HepG2 (cell line): ENCODE results near the gene UBTD2. TPM values are rescaled to one million over a fixed set of nuclear protein-coding genes. Genes with fewer than 3 reads are reported as not detected.
A peak's percentile ranks its signal among the peaks of the same experiment; 100 is the strongest.

Experiments
- ATAC-seq: fragments of 200-7000 bp; cut with Tn5 transposase; 3 replicates; pipeline ENCODE4 v1.9.1; 2020; ENCODE audit warnings: mild to moderate bottlenecking, moderate library complexity
- BruUV-seq: library from RNA; stranded (reverse); fragments of 400-500 nt; replicated peaks from 2 replicates; lab custom pipeline; 2021; lab: Mats Ljungman, UMichigan
- CTCF ChIA-PET: fragments of 300-600 bp; formaldehyde crosslinking; extraction: SDS; loops from one replicate; lab custom pipeline; 2021; ENCODE audit warnings: low total read pairs, inconsistent platforms, low intra/inter-chr PET ratio; lab: Yijun Ruan, JAX
- POLR2A ChIA-PET: fragments of 350-600 bp; sonication (Branson Sonifier 250); formaldehyde crosslinking; loops from one replicate; lab custom pipeline; 2020; ENCODE audit warnings: antibody characterized with exemption, inconsistent platforms; lab: Yijun Ruan, JAX
- DNase-seq: peaks from one replicate; pipeline ENCODE4 v3.0.0-alpha.2; 2015; ENCODE audit warnings: low spot score
- FAIRE-seq: peaks from 3 replicates; lab custom pipeline; 2011; peaks lifted over from hg19 to GRCh38; lab: Jason Lieb, UNC
- H2AFZ ChIP-seq: one replicate; pipeline ENCODE4 v1.6.1; 2011; ENCODE audit warnings: low read length, inconsistent platforms
- H3K27ac ChIP-seq: fragments of 300-600 bp; 3 replicates; pipeline ENCODE4 v1.8.0; 2011; ENCODE audit warnings: mixed run types, mild to moderate bottlenecking, mixed read lengths, low read length, inconsistent platforms; ENCODE audit not compliant: insufficient read depth; ENCODE audit errors: extremely low read length
- H3K27me3 ChIP-seq, 2 experiments: fragments of 200-600 bp in 1 of 2; 2 replicates in 1 of 2; 3 replicates in 1 of 2; pipeline versions ENCODE4 v1.6.0 to v1.8.0; 2011; ENCODE audit warnings: low read length in 2 of 2, mild to moderate bottlenecking in 2 of 2, moderate library complexity in 2 of 2, inconsistent platforms in 1 of 2; ENCODE audit not compliant: insufficient read depth in 2 of 2, control insufficient read depth in 1 of 2
- H3K36me3 ChIP-seq, 2 experiments: fragments of 200-600 bp in 1 of 2; replicated peaks in 1 of 2; 2 replicates in 1 of 2; 3 replicates in 1 of 2; pipeline versions ENCODE4 v1.5.1 to v1.8.0; 2011; ENCODE audit warnings: low read length in 2 of 2, inconsistent platforms in 1 of 2; ENCODE audit not compliant: insufficient read depth in 2 of 2, control insufficient read depth in 1 of 2
- H3K4me1 ChIP-seq: 2 replicates; pipeline ENCODE4 v1.5.1; 2012; ENCODE audit warnings: low read length, inconsistent platforms; ENCODE audit not compliant: insufficient read depth
- H3K4me2 ChIP-seq: 2 replicates; pipeline ENCODE4 v1.6.0; 2011; ENCODE audit warnings: low read depth, low read length, inconsistent platforms
- H3K4me3 ChIP-seq, 3 experiments: fragments of 200-600 bp in 1 of 3; sonication (generic), shearing (Covaris generic) in 1 of 3; replicated peaks in 1 of 3; 2 replicates each; pipeline ENCODE4 v1.5.1; 2011 to 2016; ENCODE audit warnings: low read length in 3 of 3, inconsistent platforms in 2 of 3, low read depth in 2 of 3, mild to moderate bottlenecking in 2 of 3, control low read depth in 1 of 3, mixed read lengths in 1 of 3; ENCODE audit not compliant: insufficient read depth in 1 of 3
- H3K79me2 ChIP-seq: one replicate; pipeline ENCODE4 v1.6.1; 2011; ENCODE audit warnings: low read length, inconsistent platforms; ENCODE audit not compliant: insufficient read depth
- H3K9ac ChIP-seq: 2 replicates; pipeline ENCODE4 v1.6.0; 2011; ENCODE audit warnings: mild to moderate bottlenecking, low read depth, low read length, inconsistent platforms; ENCODE audit not compliant: insufficient read depth
- H3K9me3 ChIP-seq: 2 replicates; pipeline ENCODE4 v1.5.1; 2012; ENCODE audit warnings: mild to moderate bottlenecking, low read length
- H4K20me1 ChIP-seq: 2 replicates; pipeline ENCODE4 v1.6.0; 2011; ENCODE audit warnings: inconsistent platforms, mild to moderate bottlenecking, low read length, moderate library complexity; ENCODE audit not compliant: insufficient read depth
- ASH2L ChIP-seq: fragments of 300-600, 200-600 bp; sonication (generic); IDR thresholded peaks from 2 replicates; pipeline ENCODE4 v1.7.0; 2017; ENCODE audit warnings: low read depth, mild to moderate bottlenecking, moderate library complexity, mixed read lengths, low read length; ENCODE audit not compliant: insufficient read length
- HNF4A ChIP-seq: sonication (generic); formaldehyde crosslinking; IDR thresholded peaks from 2 replicates; pipeline ENCODE4 v1.4.0; 2020; ENCODE audit warnings: missing genetic modification reagents
- IRF2 ChIP-seq: IDR thresholded peaks from 2 replicates; pipeline ENCODE4 v1.6.1; 2018; ENCODE audit warnings: missing genetic modification reagents, missing compliant biosample characterization
- KLF12 ChIP-seq: sonication (generic); formaldehyde crosslinking; IDR thresholded peaks from 2 replicates; pipeline ENCODE4 v1.4.0; 2020; ENCODE audit warnings: missing genetic modification reagents, borderline replicate concordance
- MED1 ChIP-seq: sonication (generic); formaldehyde crosslinking; IDR thresholded peaks from 2 replicates; pipeline ENCODE4 v1.4.0; 2020; ENCODE audit warnings: missing genetic modification reagents
- PCBP1 ChIP-seq: fragments of 200-400 bp; formaldehyde crosslinking; IDR thresholded peaks from 2 replicates; pipeline ENCODE4 v1.6.1; 2017; ENCODE audit warnings: mild to moderate bottlenecking, low read depth, low read length, borderline replicate concordance
- ZBTB10 ChIP-seq: sonication (generic); formaldehyde crosslinking; IDR thresholded peaks from 2 replicates; pipeline ENCODE4 v1.4.0; 2020; ENCODE audit warnings: missing genetic modification reagents, borderline replicate concordance
- ZFP36L2 ChIP-seq: sonication (generic); formaldehyde crosslinking; IDR thresholded peaks from 2 replicates; pipeline ENCODE4 v1.4.0; 2020; ENCODE audit warnings: missing genetic modification reagents
- ZNF317 ChIP-seq: sonication (generic); formaldehyde crosslinking; IDR thresholded peaks from 2 replicates; pipeline ENCODE4 v1.5.0; 2020; ENCODE audit warnings: mild to moderate bottlenecking, missing genetic modification reagents
- WGBS: methylation state at CpG from one replicate; pipeline ENCODE4 v1.1.6; 2017; ENCODE audit warnings: low lambda C conversion rate; 5-methylcytosine and 5-hydroxymethylcytosine counted together
- in situ Hi-C: cut with HindIII; loops from 2 replicates; pipeline ENCODE4 v1.10.0; 2017; ENCODE audit warnings: low pct_unique_long_range_greater_than_20kb; ENCODE audit not compliant: extremely low pct_ligation_motif_present
- intact Hi-C: fragments of 100-400 bp; cut with micrococcal nuclease; formaldehyde crosslinking; loops from one replicate; pipeline ENCODE4 v1.10.0; 2022; ENCODE audit not compliant: unreplicated experiment
- polyA plus RNA-seq, 8 experiments: library from polyadenylated mRNA; depleted of rRNA in 3 of 8; stranded (reverse) in 7 of 8; unstranded in 1 of 8; fragments of >200 nt; fragmentation: Illumina TruSeq in 4 of 8; extraction: Trizol in 4 of 8; gene quantifications; 2 replicates each; pipeline versions ENCODE4 v1.2.1 to v1.2.3, GENCODE V29; 2011 to 2016; ENCODE audit warnings: low read depth in 4 of 8, missing spikeins in 1 of 8, mixed read lengths in 1 of 8; ENCODE audit not compliant: insufficient read depth in 1 of 8
- total RNA-seq, 5 experiments: library from RNA; depleted of rRNA; stranded (reverse); fragments of >200 nt; fragmentation: Illumina TruSeq; extraction: Trizol; gene quantifications; 2 replicates each; pipeline ENCODE4 v1.2.3, GENCODE V29; 2016; ENCODE audit warnings: low read depth in 1 of 5

The UBTD2 gene
- total and polyA plus RNA-seq, 2 of the 13 experiments (the other 11 are each of a cell fraction or from before 2014, with no cell fraction given), result 15.2 to 24.1 TPM

GRCh38 chr5:172235827-172236736 lies 47.5 kb downstream of the UBTD2 start:
- WGBS, result 48% methylated on average over 3 of the region's 3 CpGs
- 0 out of 2 replicates have a peak, but pooled peaks have one; percentile 28 for TF ChIP-seq KLF12 (CRISPR knock-in tag)
- TF ChIP-seq ZBTB10 (CRISPR knock-in tag), result no peak
- no peak for TF ChIP-seq ZFP36L2 (CRISPR knock-in tag)
- peak; percentile 25; the same call in 1 of the 2 replicates for TF ChIP-seq HNF4A (CRISPR knock-in tag)
- TF ChIP-seq PCBP1, result no peak
- TF ChIP-seq ZNF317, result peak; percentile 77
- 0 out of 2 replicates have a peak, but pooled peaks have one; percentile 14 for TF ChIP-seq IRF2
- peak; percentile 27 for TF ChIP-seq ASH2L
- TF ChIP-seq MED1, result 0 out of 2 replicates have a peak, but pooled peaks have one; percentile 7
- CTCF ChIA-PET, result no interaction called here
- intact Hi-C loops (loop anchor here (5.0 kb wide), 1 partner anchor 46 kb away; the partner anchor contains the start of gene UBTD2), in situ Hi-C loops (no loop called here)
- Histone ChIP-seq H4K20me1 (no peaks in the 10 kb centered on the region), H3K9me3 (no peaks in the 10 kb centered on the region), H3K9ac (peak overlapping the region; percentile 20), H3K79me2 (peaks cover 28% of the 10 kb centered on the region), H3K4me3 (peak overlapping the region in 1 of 3 experiments; percentile 42; a peak in 3 of 6 replicates), H3K27ac (peak overlapping the region; percentile 65), H3K4me1 (peaks cover 63% of the 10 kb centered on the region), H3K27me3 (no peaks in the 10 kb centered on the region), H3K36me3 (peaks cover 2 to 24% of the 10 kb centered on the region in 2 experiments), H3K4me2 (peak overlapping the region; percentile 66), H2AFZ (no peak overlapping the region)
- ATAC-seq, result peak; percentile 74
- no TSS peak for BruUV-seq
- DNase-seq, result peak; percentile 52
- FAIRE-seq, result no peak
- POLR2A ChIA-PET, result interaction anchor here (0.5 to 1.8 kb wide), 3 partner anchors 13 to 47 kb away, joined by 3 to 8 read pairs (median 4); partner anchors contain the start of gene UBTD2
